Measurements from ENCODE around the gene KLF1.

- no peak for TF ChIP-seq EZH2phosphoT487 (IDR thresholded peaks at IDR 0.05; ENCODE audit: borderline replicate concordance)
- TF ChIP-seq CTCF (conservative IDR thresholded peaks at IDR 0.05; ENCODE audit: low read length): no peak
Observed at GRCh38 chr19:12856653-12857052, 30.3 kb downstream of the KLF1 start.

Data from Loucy (cell line).